Endothelial cell of umbilical vein (primary cell): ENCODE results near the gene LHCGR. TPM values are rescaled to one million over a fixed set of nuclear protein-coding genes. Genes with fewer than 3 reads are reported as not detected.

Experiments used
- BruUV-seq: library from RNA; stranded (reverse); fragments of 400-500 nt; replicated peaks from 2 replicates; lab custom pipeline; 2021; lab: Mats Ljungman, UMichigan
- CTCF ChIA-PET: fragments of 300-600, 350-600 bp; sonication (Branson Sonifier 250); formaldehyde crosslinking; loops from one replicate; lab custom pipeline; 2021; ENCODE audit warnings: antibody characterized with exemption, inconsistent platforms; lab: Charles Lee
- POLR2A ChIA-PET: fragments of 300-600, 350-600 bp; sonication (Branson Sonifier 250); formaldehyde crosslinking; loops from one replicate; lab custom pipeline; 2021; ENCODE audit warnings: antibody characterized with exemption, inconsistent platforms; lab: Charles Lee
- DNase-seq: peaks from one replicate; pipeline ENCODE4 v3.0.0-alpha.2; 2011; ENCODE audit warnings: low read depth, low spot score
- FAIRE-seq: peaks from 2 replicates; lab custom pipeline; 2011; peaks lifted over from hg19 to GRCh38; lab: Jason Lieb, UNC
- H2AFZ ChIP-seq: 2 replicates; pipeline ENCODE4 v1.6.0; 2012; ENCODE audit warnings: low read depth, low read length, control low read depth, inconsistent platforms
- H3K27ac ChIP-seq: 2 replicates; pipeline ENCODE4 v1.5.1; 2011; ENCODE audit warnings: low read depth, mild to moderate bottlenecking, control low read depth, low read length, moderate library complexity; ENCODE audit not compliant: insufficient read depth
- H3K27me3 ChIP-seq, 2 experiments: 2 replicates each; pipeline versions ENCODE4 v1.6.0 to v1.6.1; 2011; ENCODE audit warnings: low read length in 2 of 2, mixed read lengths in 1 of 2; ENCODE audit not compliant: control insufficient read depth in 2 of 2, insufficient read depth in 2 of 2
- H3K36me3 ChIP-seq, 2 experiments: 2 replicates in 1 of 2; 3 replicates in 1 of 2; pipeline ENCODE4 v1.5.1; 2011; ENCODE audit warnings: low read length in 2 of 2, mild to moderate bottlenecking in 1 of 2, moderate library complexity in 1 of 2; ENCODE audit not compliant: control insufficient read depth in 2 of 2, insufficient read depth in 2 of 2; ENCODE audit errors: extremely low read depth in 1 of 2
- H3K4me1 ChIP-seq: 3 replicates; pipeline ENCODE4 v1.5.1; 2011; ENCODE audit warnings: mild to moderate bottlenecking, low read length; ENCODE audit not compliant: control insufficient read depth, insufficient read depth; ENCODE audit errors: extremely low read depth
- H3K4me2 ChIP-seq: 2 replicates; pipeline ENCODE4 v1.6.1; 2011; ENCODE audit warnings: low read length, control low read depth, mixed read lengths; ENCODE audit not compliant: insufficient read depth
- H3K4me3 ChIP-seq, 3 experiments: fragments of 200-600 bp in 1 of 3; sonication (generic), shearing (Covaris generic) in 1 of 3; replicated peaks in 1 of 3; 2 replicates each; pipeline ENCODE4 v1.5.1; 2011 to 2016; ENCODE audit warnings: control low read depth in 3 of 3, low read length in 3 of 3, mild to moderate bottlenecking in 2 of 3, inconsistent platforms in 1 of 3, low read depth in 1 of 3, moderate library complexity in 1 of 3; ENCODE audit not compliant: insufficient read depth in 1 of 3
- H3K79me2 ChIP-seq: 2 replicates; pipeline ENCODE4 v1.6.0; 2012; ENCODE audit warnings: low read length, inconsistent platforms; ENCODE audit not compliant: control insufficient read depth, insufficient read depth
- H3K9ac ChIP-seq: replicated peaks from 2 replicates; pipeline ENCODE3; 2011; ENCODE audit warnings: low read length, control low read depth; ENCODE audit not compliant: insufficient read depth; ENCODE audit errors: extremely low read depth
- H3K9me1 ChIP-seq: replicated peaks from 3 replicates; pipeline ENCODE4 v1.6.0; 2011; ENCODE audit warnings: mild to moderate bottlenecking, low read length; ENCODE audit not compliant: control insufficient read depth, insufficient read depth; ENCODE audit errors: extremely low read depth
- H3K9me3 ChIP-seq: replicated peaks from 2 replicates; pipeline ENCODE4 v1.5.1; 2012; ENCODE audit warnings: low read length, inconsistent platforms; ENCODE audit not compliant: control insufficient read depth, insufficient read depth
- H4K20me1 ChIP-seq: replicated peaks from 2 replicates; pipeline ENCODE3; 2011; ENCODE audit warnings: mild to moderate bottlenecking, low read length; ENCODE audit not compliant: control insufficient read depth, insufficient read depth; ENCODE audit errors: extremely low read depth
- CTCF ChIP-seq, 2 donors: IDR thresholded peaks; 1 replicate in 1 of 2; 2 replicates in 1 of 2; pipeline ENCODE4 v1.5.1; 2011; ENCODE audit warnings: low read length in 2 of 2, mild to moderate bottlenecking in 2 of 2, moderate library complexity in 2 of 2, control low read depth in 1 of 2, inconsistent platforms in 1 of 2, low read depth in 1 of 2; ENCODE audit not compliant: insufficient read depth in 1 of 2; ENCODE audit errors: extremely low read depth in 1 of 2
- EZH2 ChIP-seq: IDR thresholded peaks from 2 replicates; pipeline ENCODE4 v1.6.1; 2012; ENCODE audit warnings: borderline replicate concordance, low read depth, mild to moderate bottlenecking, moderate library complexity, low read length, inconsistent platforms; ENCODE audit not compliant: severe bottlenecking
- FOS ChIP-seq: IDR thresholded peaks from 2 replicates; pipeline ENCODE4 v1.6.1; 2011; ENCODE audit warnings: mild to moderate bottlenecking, low read length, moderate library complexity, borderline replicate concordance; ENCODE audit not compliant: insufficient read depth
- GATA2 ChIP-seq: IDR thresholded peaks from 2 replicates; pipeline ENCODE4 v1.7.0; 2011; ENCODE audit warnings: low read depth, mild to moderate bottlenecking, moderate library complexity, mixed read lengths, low read length; ENCODE audit not compliant: insufficient read length, insufficient read depth
- JUN ChIP-seq: IDR thresholded peaks from 2 replicates; pipeline ENCODE4 v1.6.1; 2011; ENCODE audit warnings: borderline replicate concordance, low read depth; ENCODE audit not compliant: insufficient read length, insufficient read depth
- MYC ChIP-seq: IDR thresholded peaks from one replicate; pipeline ENCODE4 v1.6.1; 2011; ENCODE audit warnings: mild to moderate bottlenecking, low read depth, low read length
- POLR2A ChIP-seq: IDR thresholded peaks from 2 replicates; pipeline ENCODE4 v1.6.1; 2012; ENCODE audit warnings: low read depth, mild to moderate bottlenecking, control low read depth, low read length
- POLR2AphosphoS5 ChIP-seq: IDR thresholded peaks from 2 replicates; pipeline ENCODE4 v1.6.1; 2012; ENCODE audit warnings: low read depth, mild to moderate bottlenecking, control low read depth, low read length, moderate library complexity; ENCODE audit not compliant: insufficient read depth
- dilution Hi-C: fragments of 300-500 bp; cut with MboI; formaldehyde crosslinking; loops from one replicate; pipeline ENCODE4 v1.15.0; 2019; ENCODE audit warnings: low sequenced_read_pairs; ENCODE audit not compliant: extremely low pct_ligation_motif_present
- intact Hi-C: fragments of 100-400 bp; cut with micrococcal nuclease; formaldehyde crosslinking; loops from one replicate; pipeline ENCODE4 v1.10.0; 2022
- polyA plus RNA-seq, 4 experiments: library from polyadenylated mRNA; depleted of rRNA in 3 of 4; stranded (reverse) in 3 of 4; unstranded in 1 of 4; fragments of >200 nt; gene quantifications; 2 replicates each; pipeline versions ENCODE4 v1.2.1 to v1.2.3, GENCODE V29; 2011 to 2012; ENCODE audit warnings: missing spikeins in 1 of 4
- total RNA-seq: library from RNA; stranded (reverse); gene quantifications from 2 replicates; pipeline ENCODE4 v1.2.3, GENCODE V29; 2021
- TF ChIP-seq, protein P1 (sequence below): IDR thresholded peaks from 2 replicates; pipeline ENCODE4 v1.6.1; 2011; ENCODE audit not compliant: insufficient read depth, insufficient read length

LHCGR gene
- total and polyA plus RNA-seq, 2 donors (not counting 3 experiments of a cell fraction or from before 2014, with no cell fraction given) = not detected

- ChIA-PET CTCF (no interaction called here), POLR2A (no interaction called here)
- no peak overlapping the region for H3K4me3 ChIP-seq
- H3K9ac ChIP-seq = no peak overlapping the region
- H3K36me3 ChIP-seq = no peaks in the 10 kb centered on the region
- FAIRE-seq = no peak
- no TSS peak for BruUV-seq
- H3K4me1 ChIP-seq = no peaks in the 10 kb centered on the region
- no peaks in the 10 kb centered on the region for H3K9me1 ChIP-seq
- no peak overlapping the region for H3K4me2 ChIP-seq
- intact Hi-C loops = no loop called here
- dilution Hi-C loops = no loop called here
- H3K79me2 ChIP-seq = no peaks in the 10 kb centered on the region
- no peaks in the 10 kb centered on the region for H3K9me3 ChIP-seq
- H4K20me1 ChIP-seq = no peaks in the 10 kb centered on the region
- H3K27ac ChIP-seq = no peak overlapping the region
- no peak for DNase-seq
- H2AFZ ChIP-seq = no peak overlapping the region
- no peaks in the 10 kb centered on the region for H3K27me3 ChIP-seq
- TF ChIP-seq, protein P1, sequence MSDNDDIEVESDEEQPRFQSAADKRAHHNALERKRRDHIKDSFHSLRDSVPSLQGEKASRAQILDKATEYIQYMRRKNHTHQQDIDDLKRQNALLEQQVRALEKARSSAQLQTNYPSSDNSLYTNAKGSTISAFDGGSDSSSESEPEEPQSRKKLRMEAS = no peak
- no peak for TF ChIP-seq GATA2
- TF ChIP-seq POLR2A = no peak
- TF ChIP-seq JUN = no peak
- TF ChIP-seq EZH2 = no peak
- TF ChIP-seq MYC = no peak
- no peak for TF ChIP-seq FOS
- TF ChIP-seq CTCF (IDR thresholded peaks at IDR 0.05; ENCODE audit: extremely low read depth in 1 of 2, insufficient read depth in 1 of 2, low read depth in 1 of 2, low read length in 2 of 2) = no peak
- no peak for TF ChIP-seq POLR2AphosphoS5
Observed at GRCh38 chr2:48770181-48770580, 14.7 kb upstream of the LHCGR start.
